Measurements from ENCODE around the gene CELF4. TPM values are rescaled to one million over a fixed set of nuclear protein-coding genes. Genes with fewer than 3 reads are reported as not detected.

CELF4 gene
- total RNA-seq, 1 donor from 2014 or later, result not detected

- no peak for DNase-seq (ENCODE audit: extremely low read depth, low read depth, low spot score)
Observed at GRCh38 chr18:37422596-37422995, 143.0 kb downstream of the CELF4 start.

GRCh38 chr18:37422116-37422515 lies 143.5 kb downstream of the CELF4 start:
- DNase-seq (ENCODE audit: extremely low read depth, low read depth, low spot score), result no peak

GRCh38 chr18:37421341-37422077 lies 144.1 kb downstream of the CELF4 start:
- DNase-seq (ENCODE audit: extremely low read depth, low read depth, low spot score), result no peak

GRCh38 chr18:37420315-37420880 lies 145.2 kb downstream of the CELF4 start:
- no peak for DNase-seq (ENCODE audit: extremely low read depth, low read depth, low spot score)

GRCh38 chr18:37419866-37420265 lies 145.7 kb downstream of the CELF4 start:
- no peak for DNase-seq (ENCODE audit: extremely low read depth, low read depth, low spot score)

GRCh38 chr18:37419315-37419714 lies 146.3 kb downstream of the CELF4 start:
- DNase-seq (ENCODE audit: extremely low read depth, low read depth, low spot score), result no peak

- DNase-seq (ENCODE audit: extremely low read depth, low read depth, low spot score), result no peak
Observed at GRCh38 chr18:37414816-37415215, 150.8 kb downstream of the CELF4 start.

GRCh38 chr18:37412829-37413228 lies 152.8 kb downstream of the CELF4 start:
- DNase-seq (ENCODE audit: extremely low read depth, low read depth, low spot score), result no peak

- DNase-seq (ENCODE audit: extremely low read depth, low read depth, low spot score), result no peak
Observed at GRCh38 chr18:37412333-37412732, 153.3 kb downstream of the CELF4 start.

GRCh38 chr18:37409878-37410277 lies 155.7 kb downstream of the CELF4 start:
- no peak for DNase-seq (ENCODE audit: extremely low read depth, low read depth, low spot score)

GRCh38 chr18:37408676-37409265 lies 156.8 kb downstream of the CELF4 start:
- DNase-seq (ENCODE audit: extremely low read depth, low read depth, low spot score), result no peak

- DNase-seq (ENCODE audit: extremely low read depth, low read depth, low spot score), result no peak
Observed at GRCh38 chr18:37407571-37407970, 158.0 kb downstream of the CELF4 start.

GRCh38 chr18:37405772-37406171 lies 159.8 kb downstream of the CELF4 start:
- DNase-seq (ENCODE audit: extremely low read depth, low read depth, low spot score), result no peak

GRCh38 chr18:37405229-37405628 lies 160.4 kb downstream of the CELF4 start:
- no peak for DNase-seq (ENCODE audit: extremely low read depth, low read depth, low spot score)

GRCh38 chr18:37403788-37404187 lies 161.8 kb downstream of the CELF4 start:
- no peak for DNase-seq (ENCODE audit: extremely low read depth, low read depth, low spot score)

- DNase-seq (ENCODE audit: extremely low read depth, low read depth, low spot score), result no peak
Observed at GRCh38 chr18:37403100-37403781, 162.4 kb downstream of the CELF4 start.

- no peak for DNase-seq (ENCODE audit: extremely low read depth, low read depth, low spot score)
Observed at GRCh38 chr18:37402735-37403099, 162.9 kb downstream of the CELF4 start.

GRCh38 chr18:37400802-37401201 lies 164.8 kb downstream of the CELF4 start:
- no peak for DNase-seq (ENCODE audit: extremely low read depth, low read depth, low spot score)

GRCh38 chr18:37398248-37398920 lies 167.2 kb downstream of the CELF4 start:
- DNase-seq (ENCODE audit: extremely low read depth, low read depth, low spot score), result no peak

- DNase-seq (ENCODE audit: extremely low read depth, low read depth, low spot score), result no peak
Observed at GRCh38 chr18:37397814-37398213, 167.8 kb downstream of the CELF4 start.
